GM18951 (cell line): Measurements from ENCODE around the gene ESF1.

ENCODE experiments used
- POLR2A ChIP-seq: IDR thresholded peaks from 4 replicates; pipeline ENCODE4 v1.6.1; 2011; ENCODE audit warnings: mild to moderate bottlenecking; ENCODE audit not compliant: insufficient read length, insufficient read depth; ENCODE audit errors: extremely low read depth
- in situ Hi-C: fragments of 300-500 bp; cut with MboI; formaldehyde crosslinking; loops from one replicate; pipeline ENCODE4 v1.12.0; 2022; ENCODE audit warnings: low sequenced_read_pairs, mixed read lengths, inconsistent platforms; ENCODE audit not compliant: unreplicated experiment

ESF1 gene

DNA sequence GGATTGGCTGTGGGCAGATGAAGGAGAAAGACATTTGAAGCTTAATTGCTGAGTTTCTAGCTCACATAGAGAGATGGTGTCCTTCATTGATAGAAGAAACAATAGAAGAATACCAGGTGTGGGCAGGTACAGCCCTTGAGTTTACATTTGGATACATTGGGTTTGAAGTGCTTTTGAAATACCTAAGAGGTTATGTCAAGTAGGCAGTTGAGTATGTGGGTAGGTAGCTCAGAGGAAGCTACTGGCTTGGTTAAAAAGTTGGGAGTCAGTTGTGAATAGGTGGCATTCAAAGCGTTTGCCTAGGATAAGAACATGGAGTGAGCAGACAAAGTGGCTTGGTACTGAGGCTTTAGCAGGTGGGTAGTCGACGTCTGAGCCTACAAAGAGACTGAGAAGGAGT lies 25.1 kb upstream of the ESF1 start:
- in situ Hi-C loops, result no loop called here
- TF ChIP-seq POLR2A, result no peak

DNA sequence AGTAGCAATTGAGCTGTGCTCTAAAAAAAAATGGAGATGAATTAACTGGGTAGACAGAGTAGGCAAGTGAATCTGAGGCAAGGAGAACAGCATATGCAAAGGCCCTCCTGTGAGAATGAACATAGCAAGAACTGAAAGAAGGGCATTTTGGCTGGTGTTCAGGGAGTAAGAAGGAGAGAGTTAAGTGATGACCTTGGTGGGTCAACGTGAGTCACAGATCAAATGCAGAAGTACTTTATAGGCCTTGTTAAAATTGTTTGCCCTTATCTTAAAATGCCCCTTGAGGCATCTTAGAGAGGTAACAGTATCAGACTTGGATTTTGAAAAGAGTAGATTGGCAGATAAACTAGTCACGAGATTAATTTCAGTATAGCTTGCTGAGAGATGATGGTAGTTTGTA lies 24.7 kb upstream of the ESF1 start:
- in situ Hi-C loops, result no loop called here

DNA sequence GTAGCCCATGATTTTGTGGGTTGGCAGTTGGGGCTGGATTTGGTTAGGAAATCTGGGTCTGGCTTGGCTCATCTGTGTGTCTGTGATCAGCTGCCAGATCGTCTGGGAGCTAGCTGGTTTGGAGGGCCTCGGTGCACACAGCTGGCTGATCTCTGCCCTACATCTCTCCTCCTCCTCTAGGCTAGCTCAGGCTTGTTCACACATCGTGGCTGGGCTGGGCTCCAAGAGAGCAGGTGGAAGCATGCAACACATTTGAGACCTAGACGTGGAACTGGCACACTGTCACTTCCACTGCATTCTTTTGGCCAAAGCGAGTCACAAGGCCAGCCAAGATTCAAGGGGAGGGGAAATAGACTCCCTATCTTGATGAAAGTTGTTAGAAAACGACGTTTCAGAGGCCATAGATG lies 16.0 kb upstream of the ESF1 start:
- TF ChIP-seq POLR2A, result no peak
- in situ Hi-C loops, result no loop called here

More for the DNA sequence above, 24.7 kb upstream of the ESF1 start:
- TF ChIP-seq POLR2A, result no peak

DNA sequence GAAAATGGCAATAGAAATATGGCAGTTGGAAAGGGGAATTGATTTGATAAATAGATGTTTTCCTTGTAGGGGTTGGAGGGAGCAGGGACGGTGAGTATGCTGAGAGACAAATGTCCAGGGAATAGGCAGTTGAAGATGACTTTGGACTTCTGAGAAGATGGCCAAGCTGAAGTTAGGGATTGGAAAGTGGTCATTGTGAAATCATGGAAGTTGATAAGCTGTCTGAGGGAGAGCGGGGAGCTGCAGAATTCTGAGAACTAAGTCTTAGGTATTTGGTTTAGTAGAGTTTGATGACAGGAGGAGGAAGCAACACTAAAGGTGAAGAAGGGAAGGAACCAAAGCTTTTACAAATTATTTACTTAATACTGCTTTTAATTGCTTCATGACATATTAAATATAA lies 15.3 kb upstream of the ESF1 start:
- in situ Hi-C loops, result no loop called here
- TF ChIP-seq POLR2A, result no peak

DNA sequence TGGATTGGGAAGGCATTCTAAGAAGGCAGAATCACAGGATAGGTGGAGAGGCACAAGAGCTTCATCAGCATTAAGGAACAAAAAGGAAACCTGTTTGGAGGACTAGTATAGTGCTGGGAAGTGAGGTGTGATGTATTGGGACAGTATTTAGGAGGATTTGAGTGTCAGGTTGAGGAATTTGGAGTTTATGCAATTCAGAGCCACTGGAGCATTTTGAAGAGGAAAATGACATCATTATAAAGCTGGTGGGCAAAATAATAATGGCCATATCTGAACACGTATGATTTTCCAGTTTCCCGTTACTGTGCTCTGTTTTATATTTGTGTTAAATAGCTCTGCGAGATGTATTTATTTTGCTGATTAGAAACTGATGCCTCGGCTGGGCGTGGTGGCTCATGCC lies 14.3 kb upstream of the ESF1 start:
- TF ChIP-seq POLR2A, result no peak
- in situ Hi-C loops, result no loop called here

DNA sequence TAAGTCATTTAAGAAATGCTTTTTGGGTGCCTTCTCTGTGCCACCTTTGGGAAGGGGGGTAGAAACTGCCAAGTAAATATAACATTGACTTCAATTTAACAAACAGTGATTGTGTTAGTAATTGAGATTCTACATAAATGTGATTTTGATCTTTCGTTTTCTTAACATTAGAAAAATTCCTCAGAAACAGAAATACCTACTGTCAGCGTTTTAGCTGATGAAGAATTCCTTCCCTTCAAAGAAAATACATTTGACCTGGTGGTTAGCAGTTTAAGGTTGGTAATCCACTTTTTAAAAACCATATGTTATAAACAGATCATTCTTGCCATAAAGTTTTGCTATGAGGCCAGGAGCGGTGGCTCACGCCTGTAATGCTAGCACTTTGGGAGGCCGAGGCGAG lies 9.9 kb upstream of the ESF1 start:
- no peak for TF ChIP-seq POLR2A
- in situ Hi-C loops, result no loop called here

DNA sequence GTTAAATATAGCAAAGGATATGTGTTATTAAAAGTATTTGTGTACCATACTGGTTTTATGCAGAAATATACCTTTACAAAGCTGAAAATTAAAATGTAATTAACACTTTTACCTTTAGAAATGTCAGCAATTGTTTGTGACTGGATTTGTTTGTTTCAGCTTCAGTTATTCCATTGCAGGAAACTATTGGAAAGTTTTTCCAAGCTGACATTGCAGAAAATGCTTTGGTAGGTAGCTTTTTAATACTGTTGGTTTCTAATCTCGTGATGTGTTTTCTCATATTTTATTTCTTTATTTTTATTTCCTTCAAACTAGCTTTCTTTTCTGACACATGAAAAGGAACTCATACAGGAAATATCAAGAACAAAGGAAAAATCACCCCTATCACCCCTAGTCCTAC lies 8.3 kb upstream of the ESF1 start:
- in situ Hi-C loops, result no loop called here
- TF ChIP-seq POLR2A, result no peak

DNA sequence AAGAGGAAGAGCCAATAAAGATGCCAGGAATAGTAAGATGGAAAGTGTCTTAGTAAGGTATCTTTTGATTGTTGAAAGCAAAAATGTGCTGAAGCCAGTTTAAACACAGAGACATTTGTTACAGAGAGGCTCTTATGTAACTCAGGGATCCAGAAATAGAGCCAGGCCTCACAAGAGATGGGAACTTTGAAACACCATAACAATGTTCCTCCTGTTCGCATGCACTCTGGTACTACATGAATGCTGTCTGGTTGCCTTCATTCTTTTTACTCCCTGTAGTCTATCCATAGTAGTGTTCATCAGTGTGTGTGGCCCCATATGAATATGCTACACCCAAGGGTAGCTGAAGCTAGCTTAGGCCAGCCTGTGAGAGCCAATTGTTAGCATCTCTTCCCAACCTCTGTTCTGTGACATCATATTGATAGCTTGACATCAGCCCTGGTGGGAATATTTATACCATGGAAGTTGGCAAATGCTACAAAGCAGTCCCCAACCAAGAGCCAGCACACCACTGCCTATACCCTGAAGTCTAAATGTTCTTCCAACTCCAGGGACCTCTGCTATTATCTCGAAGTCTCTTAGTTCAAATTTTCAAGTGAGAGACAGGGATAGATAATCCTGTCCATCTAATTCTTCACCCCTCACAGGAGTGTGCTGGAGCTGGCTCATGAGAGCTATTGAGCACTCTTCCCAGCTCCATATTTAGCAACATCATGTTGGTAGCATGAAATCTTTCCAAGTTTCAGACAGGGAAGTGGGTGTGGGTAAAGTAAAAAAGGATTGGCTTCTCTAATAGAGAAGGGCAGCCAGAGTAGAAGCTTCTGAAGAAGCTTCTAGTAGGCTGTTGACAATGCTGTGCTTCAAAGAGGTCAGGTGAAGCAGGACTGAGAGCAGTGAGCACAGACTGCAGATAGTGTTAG lies 7.1 kb upstream of the ESF1 start:
- in situ Hi-C loops, result no loop called here
- no peak for TF ChIP-seq POLR2A

DNA sequence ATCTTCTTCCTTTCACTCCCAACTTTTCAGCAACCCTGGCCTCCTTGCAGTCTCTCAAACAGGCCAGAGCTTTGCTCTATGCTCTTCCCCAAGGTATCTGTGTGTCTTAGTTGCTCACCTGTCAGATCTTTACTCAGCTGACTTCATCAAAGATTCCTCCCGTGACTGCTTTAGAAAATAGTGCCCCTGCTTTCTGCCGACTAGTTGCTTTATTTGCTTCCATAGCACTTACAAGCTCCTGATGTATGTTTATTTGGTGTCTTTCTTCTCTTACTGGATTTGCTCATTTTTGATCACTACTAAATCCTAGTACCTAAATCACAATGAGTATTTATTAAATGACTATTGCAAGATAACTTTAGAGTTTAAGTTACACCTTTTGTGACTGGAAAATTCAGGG lies 6.0 kb upstream of the ESF1 start:
- TF ChIP-seq POLR2A, result no peak
- in situ Hi-C loops, result no loop called here

DNA sequence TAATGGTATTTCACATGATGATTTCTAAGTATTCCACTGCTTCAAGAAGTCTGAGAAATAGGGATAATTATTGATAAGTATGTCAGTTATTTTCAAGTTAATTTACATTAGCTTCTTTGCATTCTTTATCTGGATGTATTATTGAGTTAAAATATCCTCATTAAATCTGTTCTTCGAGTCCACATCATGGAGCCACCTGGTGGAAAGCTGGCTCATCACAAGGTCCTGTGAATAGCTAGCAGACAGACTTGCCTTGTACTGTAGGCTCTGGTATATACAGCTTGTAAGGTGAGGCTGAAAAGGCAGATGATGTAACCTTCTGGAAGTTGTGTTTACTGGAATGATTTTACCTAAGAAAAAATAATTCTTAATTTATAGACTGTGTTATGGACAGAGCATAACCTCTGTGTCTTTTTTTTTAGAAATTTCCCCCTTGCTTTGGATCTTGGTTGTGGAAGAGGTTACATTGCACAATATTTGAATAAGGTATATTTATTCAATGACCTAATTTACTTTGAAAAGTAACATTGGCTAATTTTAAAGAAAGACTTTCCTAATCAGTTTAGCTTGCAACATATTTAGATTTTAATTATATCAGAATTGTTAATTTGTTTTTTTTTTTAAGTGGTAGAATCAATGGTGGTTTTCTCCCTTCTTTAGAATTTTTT lies 3.6 kb upstream of the ESF1 start:
- no peak for TF ChIP-seq POLR2A
- in situ Hi-C loops, result no loop called here

DNA sequence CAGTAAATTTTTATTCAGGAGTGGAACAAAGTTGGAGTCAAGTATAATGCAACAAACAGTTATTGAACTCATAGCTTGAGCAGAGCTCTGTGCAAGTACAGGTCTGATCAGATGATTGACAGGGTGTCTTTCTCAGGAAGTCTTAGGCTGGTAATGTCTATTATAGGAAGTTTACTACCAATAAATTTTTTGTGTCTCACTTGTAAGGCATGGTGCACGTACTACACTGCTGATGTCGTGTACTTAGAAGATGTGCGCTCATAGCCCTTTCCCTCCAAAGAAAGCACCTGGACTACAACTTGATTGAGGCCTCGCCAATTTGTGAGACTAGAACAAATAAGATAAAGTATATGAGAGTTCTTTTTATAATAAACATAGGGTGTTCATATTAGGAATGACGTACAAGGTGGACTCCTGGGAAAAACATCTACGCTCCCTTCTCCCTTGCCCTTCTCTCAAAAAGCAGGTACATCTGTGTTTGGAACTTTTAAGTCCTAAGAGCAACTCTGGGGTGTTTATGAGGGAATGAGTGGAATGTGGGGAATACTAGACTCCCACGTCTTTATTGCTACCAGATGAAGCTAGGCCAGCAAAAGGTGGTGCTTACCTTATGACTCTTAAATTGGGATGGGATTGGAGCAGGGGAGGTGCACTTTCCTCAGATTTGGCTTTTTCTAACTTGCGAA lies 1.6 kb upstream of the ESF1 start:
- TF ChIP-seq POLR2A, result no peak
- in situ Hi-C loops, result no loop called here

DNA sequence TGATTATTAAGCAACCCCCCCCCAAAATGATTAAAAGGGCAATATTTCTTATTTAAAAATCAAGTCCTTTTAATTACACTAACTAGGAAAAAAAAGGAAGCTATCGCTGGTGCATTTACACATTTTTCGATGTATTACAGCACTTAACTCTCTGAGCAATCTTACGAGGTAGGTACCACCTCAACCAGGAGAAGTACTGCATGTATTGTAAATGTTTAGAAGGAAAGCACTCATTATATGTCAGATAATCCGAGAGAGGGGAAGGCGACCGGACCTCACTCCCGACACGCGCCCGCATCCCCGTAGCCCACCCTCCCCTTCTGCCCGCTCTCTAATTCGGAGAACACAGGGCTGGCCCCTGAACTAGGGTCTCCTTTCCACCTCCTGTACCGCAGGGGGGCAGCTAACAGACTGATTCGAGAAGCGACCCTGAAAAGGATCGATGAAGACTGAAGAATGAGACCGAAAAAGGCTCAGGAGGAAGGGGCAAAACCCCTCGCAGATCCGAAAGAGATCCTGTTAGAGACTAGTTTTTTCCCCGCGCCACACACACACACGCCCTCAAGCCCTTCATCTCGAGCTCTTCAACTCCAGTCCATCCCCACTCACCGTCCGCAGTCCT lies 337 bp downstream of the ESF1 start:
- no peak for TF ChIP-seq POLR2A
- in situ Hi-C loops, result no loop called here

DNA sequence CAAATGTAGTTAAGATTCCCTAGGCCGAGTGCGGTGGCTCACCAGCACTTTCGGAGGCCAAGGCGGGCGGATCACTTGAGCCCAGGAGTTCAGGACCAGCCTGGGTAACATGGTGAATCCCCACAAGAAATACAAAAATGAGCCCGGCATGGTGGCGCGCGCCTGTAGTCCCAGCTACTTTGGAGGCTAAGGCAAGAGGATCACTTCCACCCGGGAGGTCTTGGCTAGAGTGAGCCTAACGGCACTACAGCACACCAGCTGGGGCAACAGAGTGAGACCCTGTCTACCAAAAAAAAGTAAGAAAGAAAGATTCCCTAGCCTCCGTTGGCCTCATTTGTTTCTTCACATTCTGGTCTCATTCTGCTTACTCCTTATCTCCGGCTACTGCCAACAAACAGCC lies 1.2 kb downstream of the ESF1 start:
- TF ChIP-seq POLR2A, result no peak
- in situ Hi-C loops, result no loop called here
